GM21786 (cell line): ENCODE results near the gene PDK2.

Experiments used
- ATAC-seq: cut with Tn5 transposase; IDR thresholded peaks from one replicate; pipeline ENCODE4 v1.9.1; 2021; ENCODE audit not compliant: unreplicated experiment

PDK2 gene

GRCh38 chr17:50078430-50078829 lies 16.7 kb upstream of the PDK2 start:
- no peak for ATAC-seq

GRCh38 chr17:50079334-50080095 lies 15.6 kb upstream of the PDK2 start:
- no peak for ATAC-seq

- ATAC-seq, result no peak
Observed at GRCh38 chr17:50080096-50080480, 15.1 kb upstream of the PDK2 start.

- ATAC-seq, result no peak
Observed at GRCh38 chr17:50080827-50081226, 14.3 kb upstream of the PDK2 start.

GRCh38 chr17:50081757-50082156 lies 13.4 kb upstream of the PDK2 start:
- ATAC-seq, result no peak

GRCh38 chr17:50087246-50087911 lies 7.8 kb upstream of the PDK2 start:
- ATAC-seq, result peak; percentile 66

- ATAC-seq, result no peak
Observed at GRCh38 chr17:50087912-50088405, 7.2 kb upstream of the PDK2 start.

GRCh38 chr17:50088952-50089825 lies 6.0 kb upstream of the PDK2 start:
- no peak for ATAC-seq

- ATAC-seq, result no peak
Observed at GRCh38 chr17:50090071-50090470, 5.1 kb upstream of the PDK2 start.

- no peak for ATAC-seq
Observed at GRCh38 chr17:50090971-50091917, 3.9 kb upstream of the PDK2 start.

- ATAC-seq, result no peak
Observed at GRCh38 chr17:50091918-50092285, 3.2 kb upstream of the PDK2 start.

GRCh38 chr17:50093246-50093645 lies 1.9 kb upstream of the PDK2 start:
- ATAC-seq, result no peak

GRCh38 chr17:50093807-50094206 lies 1.3 kb upstream of the PDK2 start:
- no peak for ATAC-seq

- no peak for ATAC-seq
Observed at GRCh38 chr17:50094243-50094752, 853 bp upstream of the PDK2 start.

GRCh38 chr17:50095626-50096037 lies 481 bp downstream of the PDK2 start:
- ATAC-seq, result no peak

- no peak for ATAC-seq
Observed at GRCh38 chr17:50096092-50096491, 941 bp downstream of the PDK2 start.

GRCh38 chr17:50096758-50097157 lies 1.6 kb downstream of the PDK2 start:
- ATAC-seq, result no peak

- ATAC-seq, result no peak
Observed at GRCh38 chr17:50097455-50097854, 2.3 kb downstream of the PDK2 start.

GRCh38 chr17:50097926-50098325 lies 2.8 kb downstream of the PDK2 start:
- ATAC-seq, result no peak

GRCh38 chr17:50098583-50098982 lies 3.4 kb downstream of the PDK2 start:
- ATAC-seq, result no peak
